ENCODE data around the gene IGSF8.
"Not testable (repeated sequence)": the region's sequence is repeated elsewhere in the genome, so short reads cannot be mapped to it uniquely, and the experiment has no call there.

The IGSF8 gene

DNA sequence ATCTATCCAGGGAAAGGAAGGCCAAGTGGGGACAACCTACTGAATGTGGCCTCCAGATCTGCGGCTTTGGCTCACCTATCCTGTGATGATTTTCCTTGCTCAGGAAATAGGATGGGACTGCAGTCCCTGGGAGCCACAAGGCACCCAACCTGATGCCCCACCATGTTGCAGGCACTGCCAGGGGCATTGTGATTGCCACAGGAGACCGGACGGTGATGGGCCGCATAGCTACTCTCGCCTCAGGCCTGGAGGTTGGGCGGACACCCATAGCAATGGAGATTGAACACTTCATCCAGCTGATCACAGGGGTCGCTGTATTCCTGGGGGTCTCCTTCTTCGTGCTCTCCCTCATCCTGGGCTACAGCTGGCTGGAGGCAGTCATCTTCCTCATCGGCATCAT, 29.0 kb upstream of the IGSF8 start:
- no peak for TF ChIP-seq CTCF (IDR thresholded peaks at IDR 0.05; ENCODE audit: borderline replicate concordance, insufficient read depth, low read depth, low read length)
- H3K4me3 ChIP-seq (ENCODE audit: low read depth, low read length), result no peak overlapping the region

- not testable (repeated sequence) for H3K4me3 ChIP-seq (ENCODE audit: low read depth, low read length)
These were observed 27.9 kb upstream of the IGSF8 start for GRCh38 chr1:160126342-160126741.

- H3K4me3 ChIP-seq (ENCODE audit: low read depth, low read length), result no peak overlapping the region
- no peak for TF ChIP-seq CTCF (IDR thresholded peaks at IDR 0.05; ENCODE audit: borderline replicate concordance, insufficient read depth, low read depth, low read length)
These were observed 27.3 kb upstream of the IGSF8 start for GRCh38 chr1:160125746-160126145.

DNA sequence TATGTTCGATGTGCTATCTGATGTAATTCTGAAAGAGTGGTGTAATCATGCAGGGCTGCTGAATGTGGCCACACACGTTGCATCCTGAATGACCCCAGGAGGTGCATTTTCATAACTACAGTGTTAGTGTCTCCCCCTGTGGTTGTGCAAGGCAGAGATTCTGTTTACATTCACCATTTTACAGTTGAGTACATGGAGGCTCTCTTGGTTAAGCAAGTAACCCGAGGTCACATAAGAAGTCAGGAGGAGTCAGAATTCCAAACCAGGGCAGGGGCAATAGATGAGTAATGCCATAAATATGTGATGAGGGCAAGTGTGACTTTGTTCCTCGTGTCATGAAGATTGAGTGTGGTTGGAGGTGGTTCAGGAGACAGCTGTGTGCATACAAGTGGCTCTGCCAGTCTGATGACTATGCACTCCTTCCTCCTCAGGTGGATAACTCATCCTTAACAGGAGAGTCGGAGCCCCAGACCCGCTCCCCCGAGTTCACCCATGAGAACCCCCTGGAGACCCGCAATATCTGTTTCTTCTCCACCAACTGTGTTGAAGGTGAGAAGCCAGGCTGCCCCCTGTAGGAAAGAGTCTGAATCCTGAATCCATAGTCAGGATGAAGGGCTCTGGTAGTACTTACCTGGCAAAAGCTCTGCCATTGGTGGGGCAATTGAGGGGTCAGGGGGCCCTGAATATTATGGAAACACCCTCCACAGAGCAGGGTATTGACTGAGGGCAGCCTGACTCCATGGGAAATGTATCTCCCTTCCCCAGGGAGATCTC, 26.5 kb upstream of the IGSF8 start:
- TF ChIP-seq CTCF (IDR thresholded peaks at IDR 0.05; ENCODE audit: borderline replicate concordance, insufficient read depth, low read depth, low read length), result no peak
- no peak overlapping the region for H3K4me3 ChIP-seq (ENCODE audit: low read depth, low read length)

- no peak for TF ChIP-seq CTCF (IDR thresholded peaks at IDR 0.05; ENCODE audit: borderline replicate concordance, insufficient read depth, low read depth, low read length)
- H3K4me3 ChIP-seq (ENCODE audit: low read depth, low read length), result no peak overlapping the region
These were observed 25.3 kb upstream of the IGSF8 start for GRCh38 chr1:160123726-160124125.

GRCh38 chr1:160122978-160123495, 24.6 kb upstream of the IGSF8 start:
- no peak for TF ChIP-seq CTCF (IDR thresholded peaks at IDR 0.05; ENCODE audit: borderline replicate concordance, insufficient read depth, low read depth, low read length)
- H3K4me3 ChIP-seq (ENCODE audit: low read depth, low read length), result no peak overlapping the region

- H3K4me3 ChIP-seq (ENCODE audit: low read depth, low read length), result no peak overlapping the region
- TF ChIP-seq CTCF (IDR thresholded peaks at IDR 0.05; ENCODE audit: borderline replicate concordance, insufficient read depth, low read depth, low read length), result no peak
These were observed 23.0 kb upstream of the IGSF8 start for GRCh38 chr1:160121388-160121787.
